ENCODE data around the gene PYDC2. TPM values are rescaled to one million over a fixed set of nuclear protein-coding genes. Genes with fewer than 3 reads are reported as not detected.

PYDC2 gene
- total and polyA plus RNA-seq, 2 donors (not counting 3 experiments of a cell fraction or from before 2014, with no cell fraction given), result not detected

- Histone ChIP-seq H3K4me3 (replicated peaks in 1 of 3; ENCODE audit: insufficient read depth in 1 of 3, low read depth in 1 of 3, low read length in 3 of 3) (no peak overlapping the region), H3K9me3 (replicated peaks; ENCODE audit: control insufficient read depth, insufficient read depth, low read length) (no peaks in the 10 kb centered on the region), H2AFZ (ENCODE audit: low read depth, low read length) (no peak overlapping the region), H3K9me1 (replicated peaks; ENCODE audit: control insufficient read depth, extremely low read depth, insufficient read depth, low read length) (no peaks in the 10 kb centered on the region), H3K36me3 (ENCODE audit: control insufficient read depth in 2 of 2, extremely low read depth in 1 of 2, insufficient read depth in 2 of 2, low read length in 2 of 2) (no peaks in the 10 kb centered on the region), H3K79me2 (ENCODE audit: control insufficient read depth, insufficient read depth, low read length) (no peaks in the 10 kb centered on the region), H3K9ac (replicated peaks; ENCODE audit: extremely low read depth, insufficient read depth, low read length) (no peak overlapping the region), H3K4me1 (ENCODE audit: control insufficient read depth, extremely low read depth, insufficient read depth, low read length) (no peaks in the 10 kb centered on the region), H3K27me3 (ENCODE audit: control insufficient read depth in 2 of 2, insufficient read depth in 2 of 2, low read length in 2 of 2) (no peaks in the 10 kb centered on the region), H3K27ac (ENCODE audit: insufficient read depth, low read depth, low read length) (no peak overlapping the region), H4K20me1 (replicated peaks; ENCODE audit: control insufficient read depth, extremely low read depth, insufficient read depth, low read length) (no peaks in the 10 kb centered on the region), H3K4me2 (ENCODE audit: insufficient read depth, low read length) (no peak overlapping the region)
- dilution Hi-C loops (cut with MboI; ENCODE audit: extremely low pct_ligation_motif_present, low sequenced_read_pairs), result no loop called here
- DNase-seq (ENCODE audit: low read depth, low spot score) (no peak), FAIRE-seq (no peak)
- POLR2A ChIA-PET, result no interaction called here
- no TSS peak for BruUV-seq (replicated peaks)
- CTCF ChIA-PET, result no interaction called here
- TF ChIP-seq EZH2 (IDR thresholded peaks at IDR 0.05; ENCODE audit: borderline replicate concordance, low read depth, low read length, severe bottlenecking) (no peak), CTCF (IDR thresholded peaks at IDR 0.05; ENCODE audit: extremely low read depth in 1 of 2, insufficient read depth in 1 of 2, low read depth in 1 of 2, low read length in 2 of 2) (no peak), POLR2AphosphoS5 (IDR thresholded peaks at IDR 0.05; ENCODE audit: insufficient read depth, low read depth, low read length) (no peak), FOS (IDR thresholded peaks at IDR 0.05; ENCODE audit: borderline replicate concordance, insufficient read depth, low read length) (no peak), GATA2 (IDR thresholded peaks at IDR 0.05; ENCODE audit: insufficient read depth, insufficient read length, low read depth, low read length) (no peak), MYC (IDR thresholded peaks at IDR 0.05; ENCODE audit: low read depth, low read length) (no peak), MAX (IDR thresholded peaks at IDR 0.05; ENCODE audit: insufficient read depth, insufficient read length) (no peak), JUN (IDR thresholded peaks at IDR 0.05; ENCODE audit: borderline replicate concordance, insufficient read depth, insufficient read length, low read depth) (no peak), POLR2A (IDR thresholded peaks at IDR 0.05; ENCODE audit: low read depth, low read length) (no peak)
- intact Hi-C loops (cut with micrococcal nuclease), result no loop called here
Observed at GRCh38 chr3:191470545-191470944, 9.6 kb downstream of the PYDC2 start.
